Osteocyte (in vitro differentiated cells): ENCODE measurements around the gene SERPINC1. TPM values are rescaled to one million over a fixed set of nuclear protein-coding genes. Genes with fewer than 3 reads are reported as not detected.
"Not testable (repeated sequence)": the region's sequence is repeated elsewhere in the genome, so short reads cannot be mapped to it uniquely, and the experiment has no call there.

ENCODE experiments used
- DNase-seq: peaks from one replicate; pipeline ENCODE4 v3.0.0; 2021; ENCODE audit warnings: mixed read lengths; ENCODE audit not compliant: unreplicated experiment; ENCODE audit errors: extremely low spot score
- H3K27ac Mint-ChIP-seq: one replicate; pipeline ENCODE4 v1.8.0; 2021; ENCODE audit warnings: mild to moderate bottlenecking, mixed read lengths; ENCODE audit not compliant: unreplicated experiment
- H3K27me3 Mint-ChIP-seq: one replicate; pipeline ENCODE4 v1.8.0; 2021; ENCODE audit warnings: mixed read lengths; ENCODE audit not compliant: unreplicated experiment
- H3K36me3 Mint-ChIP-seq: one replicate; pipeline ENCODE4 v1.8.0; 2021; ENCODE audit warnings: mixed read lengths; ENCODE audit not compliant: unreplicated experiment
- H3K4me1 Mint-ChIP-seq: one replicate; pipeline ENCODE4 v1.8.0; 2021; ENCODE audit warnings: mixed read lengths; ENCODE audit not compliant: unreplicated experiment
- H3K4me3 Mint-ChIP-seq: one replicate; pipeline ENCODE4 v1.8.0; 2021; ENCODE audit warnings: mild to moderate bottlenecking, moderate library complexity, mixed read lengths; ENCODE audit not compliant: unreplicated experiment
- H3K9me3 Mint-ChIP-seq: one replicate; pipeline ENCODE4 v1.8.0; 2021; ENCODE audit warnings: mixed read lengths; ENCODE audit not compliant: unreplicated experiment
- CTCF ChIP-seq: fragments of 200-600 bp; sonication (generic); IDR thresholded peaks from 2 replicates; pipeline ENCODE4 v1.5.0; 2021; ENCODE audit warnings: antibody characterized with exemption, mild to moderate bottlenecking, moderate library complexity
- total RNA-seq: library from RNA; stranded (reverse); gene quantifications from 2 replicates; pipeline ENCODE4 v1.2.1, GENCODE V29; 2021

SERPINC1 gene
- total RNA-seq, 1 donor from 2014 or later: 0.40 TPM

DNA sequence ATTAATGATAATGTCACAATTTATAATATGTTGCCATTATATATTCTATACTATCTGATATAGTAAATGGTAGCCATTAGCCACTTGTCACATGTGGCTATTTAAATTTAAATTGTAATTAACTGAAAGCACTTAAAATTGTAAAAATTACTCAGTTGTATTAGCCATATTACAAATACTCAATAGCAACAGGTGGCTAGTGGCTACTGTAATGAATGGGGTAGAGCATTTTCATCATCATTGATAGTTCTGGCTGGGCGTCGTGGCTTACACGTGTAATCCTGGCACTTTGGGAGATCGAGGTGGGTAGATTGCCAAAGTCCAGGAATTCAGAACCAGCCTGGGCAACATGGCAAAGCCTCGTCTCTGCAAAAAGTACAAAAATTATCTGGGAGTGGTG lies 32.4 kb downstream of the SERPINC1 start:
- H3K4me1 Mint-ChIP-seq: no peaks in the 10 kb centered on the region
- H3K27me3 Mint-ChIP-seq: no peaks in the 10 kb centered on the region
- DNase-seq: no peak
- no peaks in the 10 kb centered on the region for H3K9me3 Mint-ChIP-seq
- H3K36me3 Mint-ChIP-seq: peaks cover 28% of the 10 kb centered on the region
- no peak overlapping the region for H3K4me3 Mint-ChIP-seq
- no peak overlapping the region for H3K27ac Mint-ChIP-seq
- no peak for TF ChIP-seq CTCF

DNA sequence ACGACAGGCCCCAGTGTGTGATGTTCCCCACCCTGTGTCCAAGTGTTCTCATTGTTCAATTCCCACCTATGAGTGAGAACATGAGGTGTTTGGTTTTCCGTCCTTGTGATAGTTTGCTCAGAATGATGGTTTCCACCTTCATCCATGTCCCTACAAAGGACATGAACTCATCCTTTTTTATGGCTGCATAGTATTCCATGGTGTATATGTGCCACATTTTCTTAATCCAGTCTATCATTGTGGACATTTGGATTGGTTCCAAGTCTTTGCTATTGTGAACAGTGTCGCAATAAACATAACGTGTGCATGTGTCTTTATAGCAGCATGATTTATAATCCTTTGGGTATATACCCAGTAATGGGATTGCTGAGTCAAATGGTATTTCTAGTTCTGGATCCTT lies 36.0 kb downstream of the SERPINC1 start:
- H3K9me3 Mint-ChIP-seq, H3K4me1 Mint-ChIP-seq: not testable (repeated sequence)

DNA sequence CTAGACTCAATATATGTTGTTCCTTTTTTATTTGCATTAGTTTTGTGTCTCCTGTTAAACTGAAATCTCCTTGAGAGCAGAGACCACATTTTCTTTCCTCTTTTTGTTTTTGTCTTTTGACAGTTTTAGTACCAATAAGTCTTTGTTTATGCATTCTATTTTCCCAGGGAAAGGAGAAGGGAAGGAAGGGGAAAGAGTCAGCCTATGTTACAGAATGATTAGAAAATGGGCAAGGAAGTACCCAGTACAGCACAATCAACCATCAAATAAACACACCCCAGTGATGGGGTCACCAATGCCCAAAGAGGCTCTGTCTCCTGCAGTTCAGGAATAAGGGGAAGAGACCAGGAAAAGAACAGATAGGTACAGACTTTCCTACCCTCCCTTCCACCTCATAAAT lies 38.9 kb downstream of the SERPINC1 start:
- TF ChIP-seq CTCF: no peak
- DNase-seq: no peak
- Mint-ChIP-seq H3K4me1 (no peaks in the 10 kb centered on the region), H3K27ac (no peak overlapping the region), H3K27me3 (no peaks in the 10 kb centered on the region), H3K36me3 (peaks cover 35% of the 10 kb centered on the region), H3K4me3 (no peak overlapping the region), H3K9me3 (no peaks in the 10 kb centered on the region)

More for the DNA sequence above, 36.0 kb downstream of the SERPINC1 start:
- peaks cover 28% of the 10 kb centered on the region for H3K36me3 Mint-ChIP-seq
- not testable (repeated sequence) for DNase-seq, H3K27me3 Mint-ChIP-seq, H3K4me3 Mint-ChIP-seq, H3K27ac Mint-ChIP-seq

GRCh38 chr1:173876732-173877131 lies 40.4 kb downstream of the SERPINC1 start:
- DNase-seq: no peak
- Mint-ChIP-seq H3K9me3 (no peaks in the 10 kb centered on the region), H3K27ac (no peak overlapping the region), H3K36me3 (peaks cover 41% of the 10 kb centered on the region), H3K4me1 (peaks cover 3% of the 10 kb centered on the region), H3K27me3 (no peaks in the 10 kb centered on the region), H3K4me3 (no peak overlapping the region)
- no peak for TF ChIP-seq CTCF

DNA sequence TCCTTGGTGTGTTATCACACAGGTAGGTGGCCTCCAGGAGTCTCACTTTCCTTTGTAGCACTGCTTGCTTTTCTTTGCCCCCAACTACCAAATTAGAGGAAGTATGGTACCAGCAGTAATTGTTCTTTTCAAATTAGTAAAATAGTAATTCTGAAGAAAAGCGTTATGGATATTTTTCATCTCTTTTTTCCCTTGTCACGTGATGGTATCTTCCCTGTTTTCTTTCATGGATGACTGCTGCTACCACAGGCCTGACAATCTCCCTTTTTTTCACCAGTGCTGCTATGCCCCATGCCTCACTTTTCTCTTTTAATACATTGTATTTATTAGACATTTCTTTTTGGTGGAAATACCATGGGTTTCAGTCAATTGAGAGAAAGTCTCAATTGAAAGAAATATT lies 45.6 kb downstream of the SERPINC1 start:
- Mint-ChIP-seq H3K9me3 (no peaks in the 10 kb centered on the region), H3K27me3 (no peaks in the 10 kb centered on the region), H3K4me1 (peaks cover 24% of the 10 kb centered on the region), H3K4me3 (no peak overlapping the region), H3K36me3 (peaks cover 36% of the 10 kb centered on the region), H3K27ac (no peak overlapping the region)
- TF ChIP-seq CTCF: no peak
- no peak for DNase-seq

DNA sequence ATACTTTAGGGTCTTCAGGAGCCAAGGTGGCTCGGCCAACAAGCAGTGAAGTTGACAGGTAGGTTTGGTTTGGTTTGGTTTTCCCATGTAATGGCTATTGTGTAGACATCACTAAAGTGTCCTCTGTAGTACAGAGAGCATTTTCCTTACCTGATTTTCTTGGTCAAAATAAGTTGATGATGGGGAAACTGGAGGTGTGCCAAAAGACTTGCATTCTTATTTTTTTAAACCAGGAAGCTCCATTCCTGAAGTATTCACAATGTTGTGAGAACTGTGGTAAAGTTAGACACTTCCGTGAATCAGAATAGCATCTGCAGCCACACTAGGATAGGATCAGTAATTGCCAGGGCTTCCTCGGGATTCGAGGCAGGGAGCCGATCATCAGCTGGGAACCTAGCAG lies 46.0 kb downstream of the SERPINC1 start:
- Mint-ChIP-seq H3K4me1 (peaks cover 28% of the 10 kb centered on the region), H3K27me3 (no peaks in the 10 kb centered on the region), H3K36me3 (peaks cover 39% of the 10 kb centered on the region), H3K9me3 (no peaks in the 10 kb centered on the region), H3K27ac (no peak overlapping the region), H3K4me3 (no peak overlapping the region)
- no peak for DNase-seq
- TF ChIP-seq CTCF: no peak
